ENCODE measurements around the gene SLCO4A1.

Gene SLCO4A1

GRCh38 chr20:62695448-62696414 lies 53.4 kb downstream of the SLCO4A1 start:
- in situ Hi-C loops (cut with MboI; ENCODE audit: low sequenced_read_pairs), result no loop called here

- in situ Hi-C loops (cut with MboI; ENCODE audit: low sequenced_read_pairs), result no loop called here
These were observed 54.2 kb downstream of the SLCO4A1 start for GRCh38 chr20:62696434-62696957.

DNA sequence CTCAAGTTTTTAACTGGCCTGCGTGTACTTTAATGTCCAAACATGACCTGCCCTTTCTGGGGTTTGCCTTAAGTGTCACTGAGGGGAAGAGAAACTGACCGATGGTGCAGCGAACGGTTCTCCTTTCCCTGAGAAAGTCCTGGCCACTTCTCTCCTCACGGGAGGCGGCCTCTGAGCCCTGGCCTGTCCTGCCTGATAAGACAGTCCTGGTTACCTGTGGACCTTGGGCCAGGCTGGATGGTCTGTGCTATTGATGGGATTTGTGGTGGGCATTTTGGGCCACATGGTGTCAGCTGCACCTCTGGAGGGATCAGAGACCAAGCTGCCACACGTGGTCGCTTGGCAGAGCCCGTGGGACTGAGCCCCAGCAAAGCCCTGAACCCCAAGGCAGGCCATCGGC lies 54.7 kb downstream of the SLCO4A1 start:
- in situ Hi-C loops (cut with MboI; ENCODE audit: low sequenced_read_pairs), result no loop called here

DNA sequence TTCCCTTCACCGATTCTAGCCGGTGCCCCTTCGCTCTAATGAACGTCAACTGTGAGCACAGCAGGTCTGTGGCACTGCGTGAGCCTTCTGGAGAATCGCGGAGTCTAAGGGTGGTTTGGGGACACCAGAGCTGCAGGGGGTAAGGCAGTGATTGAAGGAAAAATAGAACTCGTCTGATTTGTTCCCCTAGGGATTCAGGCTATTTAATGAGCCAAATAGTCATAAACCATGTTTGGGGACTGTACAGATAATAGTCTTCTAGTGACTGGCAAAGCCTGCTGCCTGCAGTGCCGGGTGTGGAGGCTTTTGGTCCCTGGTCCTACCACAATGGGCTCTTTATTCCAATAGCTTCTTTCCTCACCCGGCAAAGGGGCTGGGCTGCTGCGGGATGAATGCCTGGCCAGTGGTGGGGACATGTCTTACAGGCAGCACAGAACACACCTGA lies 55.2 kb downstream of the SLCO4A1 start:
- in situ Hi-C loops (cut with MboI; ENCODE audit: low sequenced_read_pairs), result no loop called here

DNA sequence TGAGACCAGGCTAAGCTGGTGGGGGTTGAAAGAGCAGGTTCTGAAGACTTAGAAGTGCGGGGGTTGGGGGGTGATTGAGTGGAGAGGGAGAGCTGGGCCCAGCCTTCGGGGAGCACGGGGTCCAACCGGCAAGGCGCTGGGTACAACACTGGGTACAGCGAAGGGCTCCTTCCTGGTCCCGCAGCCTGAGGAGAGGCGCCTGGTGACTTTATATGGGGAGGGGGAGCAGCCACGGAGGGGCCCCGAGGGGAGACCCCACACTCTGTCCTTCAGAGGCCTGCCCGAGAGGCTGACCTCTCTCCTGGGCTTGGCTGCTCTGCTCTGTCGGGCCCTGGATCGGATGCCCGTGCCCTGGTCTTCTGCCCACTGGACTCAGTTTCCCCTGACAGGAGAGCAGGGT lies 55.9 kb downstream of the SLCO4A1 start:
- in situ Hi-C loops (cut with MboI; ENCODE audit: low sequenced_read_pairs), result no loop called here

DNA sequence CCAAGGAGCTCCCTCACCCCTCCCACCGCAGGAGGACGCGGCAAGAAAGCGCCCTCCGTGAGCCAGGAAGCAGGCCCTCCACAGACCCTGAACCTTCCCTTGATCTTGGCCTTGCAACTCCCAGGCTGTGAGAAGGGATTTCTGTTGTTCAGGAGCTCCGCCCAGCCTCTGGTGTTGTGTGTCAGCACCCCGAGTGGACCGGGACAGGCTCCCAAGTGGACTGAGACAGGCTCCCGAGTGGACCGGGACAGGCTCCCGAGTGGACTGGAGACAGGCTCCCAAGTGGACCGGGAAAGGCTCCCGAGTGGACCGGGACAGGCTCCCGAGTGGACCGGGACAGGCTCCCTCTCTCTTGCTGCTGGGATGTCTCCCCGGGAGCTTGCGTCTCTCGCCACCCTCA lies 57.0 kb downstream of the SLCO4A1 start:
- in situ Hi-C loops (cut with MboI; ENCODE audit: low sequenced_read_pairs), result no loop called here

DNA sequence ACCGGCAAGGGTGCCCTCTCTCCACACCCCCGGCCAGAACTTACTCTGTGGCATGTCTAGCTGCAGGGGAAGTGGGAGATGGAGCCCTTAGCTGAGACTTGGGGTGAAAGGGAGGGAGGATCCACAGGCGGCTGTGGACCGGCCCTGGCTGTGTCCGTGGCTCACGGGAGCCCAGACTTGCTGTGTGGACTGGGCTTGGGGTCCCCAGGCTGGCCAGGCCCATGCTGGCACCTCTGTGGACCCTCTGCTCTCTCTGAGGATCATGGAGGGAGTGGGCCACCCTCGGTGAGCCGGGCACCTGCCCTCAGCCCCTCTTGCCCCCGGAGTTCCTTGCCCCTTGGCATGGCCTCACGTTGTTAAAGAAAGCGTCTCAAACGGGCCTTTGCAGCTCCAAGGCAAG lies 57.4 kb downstream of the SLCO4A1 start:
- in situ Hi-C loops (cut with MboI; ENCODE audit: low sequenced_read_pairs), result no loop called here

GRCh38 chr20:62700261-62700930 lies 58.1 kb downstream of the SLCO4A1 start:
- in situ Hi-C loops (cut with MboI; ENCODE audit: low sequenced_read_pairs), result no loop called here

DNA sequence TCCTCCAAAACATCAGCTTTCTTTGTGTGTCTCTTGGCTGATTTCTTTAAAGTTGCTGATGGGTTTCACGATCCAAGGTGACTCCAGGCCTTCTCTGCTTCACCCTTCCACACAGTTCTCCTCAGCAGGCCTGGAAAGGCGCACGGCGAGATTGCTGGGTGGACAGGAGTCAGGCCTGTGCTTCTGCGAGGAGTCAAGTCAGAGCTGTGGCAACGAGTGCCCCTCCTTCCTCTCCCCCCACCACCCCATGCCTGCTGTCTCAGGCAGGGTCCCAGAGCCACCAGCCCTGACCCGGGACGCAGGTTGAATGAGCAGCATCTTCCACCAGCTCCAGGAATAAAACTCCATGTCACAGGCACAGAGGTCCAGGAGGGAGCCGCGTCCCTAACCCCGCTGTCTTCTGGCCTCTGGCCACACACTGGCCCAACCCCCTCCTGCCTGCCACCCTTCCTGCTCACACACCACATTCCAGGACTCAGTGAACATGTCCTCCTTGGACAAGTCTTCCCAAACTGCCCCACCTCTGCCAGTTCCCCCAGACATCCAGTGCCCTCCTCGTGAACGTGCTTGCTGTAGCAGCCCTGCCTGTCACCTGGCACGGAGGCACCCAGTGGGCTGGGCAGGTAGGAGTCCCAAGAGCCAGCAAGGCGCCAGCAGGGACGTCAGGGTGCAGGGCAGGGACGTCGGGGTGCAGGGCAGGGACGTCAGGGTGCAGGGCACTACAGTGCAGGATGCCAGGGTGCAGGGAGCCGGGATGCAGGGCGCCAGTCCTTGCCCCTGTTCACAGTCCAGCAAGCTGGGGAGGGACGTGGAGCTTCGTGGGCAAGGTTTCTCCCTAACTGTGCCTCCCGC lies 59.1 kb downstream of the SLCO4A1 start:
- in situ Hi-C loops (cut with MboI; ENCODE audit: low sequenced_read_pairs), result no loop called here

- in situ Hi-C loops (cut with MboI; ENCODE audit: low sequenced_read_pairs), result no loop called here
These were observed 59.7 kb downstream of the SLCO4A1 start for GRCh38 chr20:62702013-62702300.

DNA sequence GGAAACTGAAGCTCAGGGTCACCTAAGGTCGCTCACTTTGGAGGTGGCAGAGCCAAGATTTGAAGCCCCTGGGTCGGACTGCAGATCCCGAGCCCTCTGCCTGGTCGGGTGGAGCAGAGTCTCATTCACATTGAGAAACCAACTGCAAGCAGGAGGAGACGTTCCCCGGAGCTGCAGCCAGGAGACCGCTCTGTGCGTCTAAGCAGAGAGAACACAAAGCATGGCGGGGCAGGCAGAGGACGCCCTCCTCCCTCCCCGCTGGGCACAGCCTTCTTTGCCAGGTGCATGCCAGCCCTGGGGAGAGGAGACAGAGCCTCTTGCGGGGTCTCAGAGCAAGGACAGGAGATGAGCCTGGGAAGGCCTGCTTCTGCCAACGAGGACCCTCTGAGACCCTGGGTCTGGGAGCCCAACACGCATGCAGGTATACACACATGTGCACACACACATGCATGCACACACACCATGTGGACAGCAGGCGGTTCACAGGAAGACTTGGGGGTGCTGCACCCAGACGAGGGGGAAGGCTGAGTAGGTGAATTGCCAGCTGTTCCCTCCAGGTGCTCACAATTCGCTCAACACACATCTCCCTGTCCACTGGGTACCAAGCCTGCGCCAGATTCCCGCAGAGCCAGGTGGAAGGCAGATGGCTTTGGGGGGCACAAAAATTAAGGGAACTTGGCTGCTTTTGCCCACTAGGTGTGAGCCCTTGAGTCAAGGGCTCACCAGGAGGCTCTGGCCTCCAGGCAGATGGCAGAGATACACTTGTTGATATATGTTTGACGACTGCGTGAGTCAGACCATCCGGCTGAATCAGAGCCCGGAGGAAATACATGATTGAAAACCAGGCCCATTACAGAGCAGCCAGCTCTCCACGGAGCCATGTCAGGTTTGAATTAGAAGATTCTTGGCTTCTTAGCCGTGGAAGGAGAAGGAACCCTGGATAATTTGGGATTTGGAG lies 60.9 kb downstream of the SLCO4A1 start:
- in situ Hi-C loops (cut with MboI; ENCODE audit: low sequenced_read_pairs), result no loop called here

GRCh38 chr20:62703853-62704228 lies 61.5 kb downstream of the SLCO4A1 start:
- in situ Hi-C loops (cut with MboI; ENCODE audit: low sequenced_read_pairs), result no loop called here

DNA sequence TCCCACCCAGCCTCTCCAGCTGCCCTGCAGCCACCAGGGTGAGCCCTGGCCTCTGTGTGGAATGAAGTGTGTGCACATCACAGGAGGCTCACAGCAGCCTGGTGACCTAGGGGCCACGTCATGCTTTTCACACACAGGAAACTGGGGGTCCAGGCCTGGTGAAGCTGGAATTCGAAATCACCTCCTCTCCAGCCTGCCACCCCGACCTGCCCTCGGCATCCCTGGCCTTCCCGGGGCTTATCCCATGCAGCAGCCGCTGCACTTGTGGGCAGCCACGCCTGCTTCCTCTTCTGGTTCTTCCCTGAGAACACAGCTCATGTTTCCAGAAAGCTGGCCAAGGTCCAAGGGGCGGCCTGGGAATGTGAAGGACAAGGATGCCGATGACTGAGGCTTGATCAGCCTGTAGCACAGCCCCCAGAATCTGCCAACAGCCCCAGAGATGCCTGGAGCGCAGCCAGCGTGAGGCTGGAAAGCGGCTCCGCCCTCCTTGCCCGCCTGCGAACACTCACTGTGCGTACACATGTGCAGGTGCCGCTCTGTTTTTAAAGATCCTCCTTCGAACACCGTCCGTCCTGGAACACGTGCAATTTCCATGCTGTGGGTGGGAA lies 62.1 kb downstream of the SLCO4A1 start:
- in situ Hi-C loops (cut with MboI; ENCODE audit: low sequenced_read_pairs), result no loop called here

DNA sequence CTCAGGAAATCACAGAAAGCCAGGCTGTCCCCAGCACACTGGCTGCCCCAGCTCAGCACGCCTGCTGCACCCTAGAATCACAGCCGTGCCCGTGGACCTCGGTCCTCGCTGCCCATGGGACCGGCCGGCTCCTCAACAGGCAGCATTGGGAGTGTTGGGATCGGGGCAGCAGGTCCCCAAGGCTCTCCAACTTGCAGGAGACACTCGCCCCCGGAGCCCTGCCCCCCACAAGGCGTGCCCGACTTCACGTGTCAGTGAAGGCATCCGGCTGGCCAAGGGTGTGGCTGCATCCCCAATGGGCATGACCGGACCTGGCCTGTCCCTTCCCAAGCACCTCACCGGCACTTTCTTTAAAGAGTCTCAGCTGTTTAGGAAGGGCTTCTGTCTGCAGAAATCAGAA lies 63.3 kb downstream of the SLCO4A1 start:
- in situ Hi-C loops (cut with MboI; ENCODE audit: low sequenced_read_pairs), result no loop called here

DNA sequence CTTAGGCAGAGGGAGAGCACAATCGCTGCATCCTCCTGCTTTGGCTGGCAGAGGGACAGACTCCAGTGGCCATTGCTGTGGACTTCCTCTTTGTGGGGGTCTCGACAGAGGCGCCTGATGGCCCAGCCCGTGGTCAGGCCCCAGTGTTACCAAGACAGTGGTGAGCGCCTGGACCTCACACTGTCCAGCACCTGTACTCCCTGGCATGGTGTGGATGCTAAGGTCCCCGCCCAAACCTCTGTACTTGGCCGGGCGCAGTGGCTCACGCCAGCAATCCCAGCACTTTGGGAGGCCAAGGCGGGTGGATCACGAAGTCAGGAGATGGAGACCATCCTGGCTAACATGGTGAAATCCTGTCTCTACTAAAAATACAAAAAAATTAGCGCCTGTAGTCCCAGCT lies 64.0 kb downstream of the SLCO4A1 start:
- in situ Hi-C loops (cut with MboI; ENCODE audit: low sequenced_read_pairs), result no loop called here

DNA sequence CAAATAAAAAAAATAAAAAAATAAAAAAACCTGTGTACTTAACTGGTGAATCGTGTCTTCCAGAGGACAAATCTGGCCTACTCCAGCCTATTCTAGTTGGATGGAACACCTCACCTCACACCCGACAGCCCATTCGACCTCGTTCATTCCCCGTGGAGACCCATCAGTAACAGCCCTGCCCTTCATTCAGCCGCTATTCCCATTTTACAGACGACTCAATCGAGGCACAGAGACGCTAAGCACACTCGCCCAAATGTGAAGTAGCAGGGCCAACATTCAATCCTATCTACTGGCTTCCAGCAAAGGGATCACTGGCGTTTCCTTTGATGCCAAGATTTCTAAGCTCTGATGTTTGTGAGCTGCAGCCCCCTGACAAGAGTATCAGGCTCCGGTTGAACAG lies 64.6 kb downstream of the SLCO4A1 start:
- in situ Hi-C loops (cut with MboI; ENCODE audit: low sequenced_read_pairs), result no loop called here

GRCh38 chr20:62707276-62707920 lies 65.1 kb downstream of the SLCO4A1 start:
- in situ Hi-C loops (cut with MboI; ENCODE audit: low sequenced_read_pairs), result no loop called here

DNA sequence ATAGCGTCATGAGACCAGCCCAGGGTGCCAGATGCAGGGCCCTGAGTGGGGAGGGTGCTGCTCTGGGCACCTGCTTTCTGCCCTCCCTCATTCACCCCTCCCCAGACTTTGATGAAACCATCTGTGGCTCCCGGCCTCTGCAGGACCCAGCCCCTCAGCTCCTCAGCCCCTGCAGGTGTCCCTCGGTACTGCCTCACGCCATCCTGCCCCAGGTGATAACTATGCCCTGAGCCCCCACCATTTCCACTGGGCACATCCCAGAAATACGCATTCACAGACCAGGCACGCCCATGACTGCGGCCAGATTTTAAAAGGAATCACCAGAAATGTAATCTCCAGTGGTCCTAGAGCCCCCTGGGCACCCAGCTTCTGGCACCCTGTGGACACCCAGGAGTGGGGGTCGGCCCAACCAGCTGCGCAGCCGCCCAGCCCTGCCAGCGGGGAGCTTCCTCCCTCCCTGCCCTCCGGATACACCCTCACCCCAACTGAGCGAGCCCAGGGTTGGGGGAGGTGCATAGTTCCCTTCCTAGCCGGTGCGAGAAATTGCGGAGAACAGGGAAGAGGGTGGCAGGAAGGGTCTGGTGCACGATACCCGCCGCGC lies 65.7 kb downstream of the SLCO4A1 start:
- in situ Hi-C loops (cut with MboI; ENCODE audit: low sequenced_read_pairs), result no loop called here

All from HL-60/S4 treated with retinoic acid at 250 ng/mL for 4 days and 3 days (cell line).